GM21526 (cell line): ENCODE measurements around the gene FHIP1A.
"Not testable (repeated sequence)": the region's sequence is repeated elsewhere in the genome, so short reads cannot be mapped to it uniquely, and the experiment has no call there.

Experiments used
- ATAC-seq: cut with Tn5 transposase; IDR thresholded peaks from one replicate; pipeline ENCODE4 v1.9.1; 2021; ENCODE audit warnings: moderate library complexity; ENCODE audit not compliant: unreplicated experiment, low FRiP score

Gene FHIP1A

DNA sequence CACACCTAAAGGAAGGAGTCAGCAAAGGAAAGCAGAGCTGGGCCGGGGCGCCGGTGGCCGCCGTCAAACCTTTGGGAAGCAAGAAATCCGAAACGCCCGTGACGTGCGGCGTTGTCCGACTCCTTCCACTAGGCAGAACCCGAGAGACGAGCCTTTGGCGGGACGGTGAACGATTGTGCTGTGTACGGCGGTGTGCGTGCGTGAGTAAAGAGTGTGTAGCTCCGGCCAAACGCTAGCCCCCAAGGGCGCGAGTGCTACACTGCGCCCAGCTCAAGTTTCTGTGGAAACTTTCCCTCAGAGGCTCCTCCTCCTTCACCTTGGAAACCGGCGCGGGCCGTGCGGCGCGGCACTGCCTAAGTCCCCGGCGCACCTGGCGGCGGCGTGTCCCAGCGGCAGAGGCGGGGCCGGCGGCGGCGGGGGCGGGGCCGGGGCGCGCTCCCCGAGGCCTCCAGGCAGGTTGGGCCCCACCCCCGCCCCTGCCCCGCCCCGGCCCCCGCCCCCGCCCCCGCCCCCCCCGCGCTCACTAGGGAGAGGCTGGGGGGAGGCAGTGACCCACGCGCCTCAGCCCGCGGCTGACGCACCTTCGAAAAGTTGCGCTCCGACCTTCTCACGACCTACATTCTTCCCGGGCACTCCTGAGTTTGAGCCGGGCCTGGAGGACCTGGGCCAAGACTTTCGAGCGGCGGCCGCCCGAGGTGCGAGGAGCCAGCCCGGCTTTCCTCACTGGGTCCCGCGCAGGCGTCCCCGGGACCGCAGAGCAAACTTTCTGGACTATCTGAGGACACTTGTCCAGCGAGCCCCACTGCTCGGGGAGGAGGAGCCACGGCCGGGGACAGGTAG, at the start of gene FHIP1A:
Gene FHIP1A, plus strand, starts transcription at position 547 of the 840 bp plus-strand sequence. CDS start 157,084 bp downstream, outside the sequence.
- ATAC-seq: peak; percentile 83

GRCh38 chr4:151359576-151359975, 49.4 kb upstream of the FHIP1A start:
- ATAC-seq: no peak

GRCh38 chr4:151361126-151361525, 47.9 kb upstream of the FHIP1A start:
- ATAC-seq: no peak

DNA sequence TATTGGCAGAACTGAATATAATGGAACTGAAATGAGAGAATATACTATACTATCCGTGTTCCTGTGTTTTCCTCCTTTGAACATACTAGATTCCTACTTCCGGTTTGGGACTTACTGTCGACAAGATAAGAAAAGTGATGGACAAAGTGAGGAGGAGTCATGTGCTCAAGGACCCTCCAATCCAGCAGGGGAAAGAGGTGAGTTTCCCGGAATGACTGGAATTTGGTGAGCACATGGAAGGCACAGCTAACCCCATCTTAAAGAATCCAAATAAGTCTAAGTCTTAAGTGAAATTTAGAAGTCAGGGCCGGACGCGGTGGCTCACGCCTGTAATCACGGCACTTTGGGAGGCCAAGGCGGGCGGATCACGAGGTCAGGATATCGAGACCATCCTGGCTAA, 47.0 kb upstream of the FHIP1A start:
- no peak for ATAC-seq

DNA sequence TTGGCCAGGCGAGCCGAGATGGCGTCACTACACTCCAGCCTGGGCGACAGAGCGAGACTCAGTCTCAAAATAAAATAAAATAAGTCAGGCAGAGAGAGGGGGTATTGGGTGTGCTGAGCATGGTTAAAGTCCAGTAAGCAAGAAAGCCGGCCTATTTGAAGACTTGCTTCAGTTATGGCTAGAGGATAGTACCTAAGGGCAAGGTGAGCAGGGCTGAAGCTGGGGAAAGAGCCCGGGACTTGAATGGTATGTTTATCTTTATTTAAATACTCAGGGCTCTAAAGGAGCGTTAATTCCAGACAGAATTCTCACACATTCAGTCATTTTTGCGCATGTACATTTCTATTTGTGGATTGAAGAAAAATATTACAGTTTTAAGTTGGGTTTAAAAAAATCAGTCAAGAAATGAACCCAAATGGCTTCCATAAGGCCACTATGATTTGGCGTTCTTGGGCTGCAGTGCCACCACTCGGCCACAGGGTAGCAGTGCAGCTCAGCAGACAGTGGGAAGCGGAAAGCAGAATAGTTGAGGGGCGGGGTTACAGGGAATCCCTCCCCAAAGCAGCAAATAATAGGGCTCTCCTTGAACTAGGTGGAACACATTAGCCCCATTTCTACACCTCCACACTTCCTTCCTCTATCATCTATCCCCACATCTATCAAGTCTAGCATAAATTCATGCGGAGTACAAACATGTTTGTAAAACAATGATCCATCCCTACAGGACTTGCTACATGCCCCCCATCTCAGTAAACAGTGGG, 46.4 kb upstream of the FHIP1A start:
- ATAC-seq: peak; percentile 96

DNA sequence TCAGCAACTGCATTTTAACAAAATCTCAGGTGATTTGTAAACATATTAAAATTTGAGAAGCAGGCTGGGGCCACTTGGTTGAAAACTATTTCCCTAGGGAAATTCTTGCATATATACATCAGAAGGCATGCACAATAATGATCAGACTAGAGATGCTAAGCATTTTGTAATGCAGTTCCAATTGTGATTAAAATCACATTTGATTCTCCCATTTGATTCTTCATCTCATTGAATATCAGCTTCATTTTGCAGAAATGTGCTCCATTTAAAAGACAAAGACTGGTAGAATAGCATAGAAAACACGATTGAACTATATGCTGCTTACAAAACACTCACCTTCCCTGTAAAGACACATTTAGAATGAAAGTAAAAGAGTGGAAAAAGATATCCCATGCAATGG, 32.4 kb upstream of the FHIP1A start:
- no peak for ATAC-seq

DNA sequence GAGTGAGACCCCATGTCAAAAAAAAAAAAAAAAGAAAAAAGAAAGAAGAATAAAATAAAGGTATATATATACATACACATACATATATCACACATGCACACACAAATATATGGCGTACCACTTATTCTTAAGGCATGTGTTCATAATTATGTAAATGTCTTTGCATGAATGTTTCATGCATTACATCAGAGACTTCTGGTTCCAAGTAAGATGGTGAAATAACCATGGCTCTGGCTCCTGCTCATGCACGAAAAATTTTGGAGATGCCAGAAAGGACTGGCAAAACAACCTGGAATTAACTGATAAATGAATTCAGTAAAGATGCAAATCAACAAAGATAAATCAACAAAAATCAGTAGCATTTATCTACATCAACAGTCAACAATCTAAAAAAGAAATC, 19.7 kb upstream of the FHIP1A start:
- no peak for ATAC-seq

- ATAC-seq: not testable (repeated sequence)
Observed at GRCh38 chr4:151389799-151390198, 19.2 kb upstream of the FHIP1A start.

GRCh38 chr4:151395873-151396272, 13.1 kb upstream of the FHIP1A start:
- ATAC-seq: no peak

DNA sequence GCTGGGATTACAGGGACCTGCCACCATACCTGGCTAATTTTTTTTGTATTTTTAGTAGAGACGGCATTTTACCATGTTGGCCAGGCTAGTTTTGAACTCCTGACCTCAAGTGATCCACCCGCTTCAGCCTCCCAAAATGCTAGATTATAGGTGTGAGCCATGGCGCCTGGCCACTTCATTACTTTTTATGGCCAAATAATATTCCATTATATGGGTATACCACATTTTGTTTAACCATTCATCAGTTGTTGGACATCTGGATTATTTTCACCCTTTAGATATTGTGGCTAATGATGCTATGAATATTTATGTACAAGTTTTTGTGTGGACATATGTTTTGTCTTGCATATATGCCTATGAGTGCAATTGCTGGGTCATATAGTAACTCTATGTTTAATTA, 8.6 kb upstream of the FHIP1A start:
- ATAC-seq: no peak

GRCh38 chr4:151401739-151402138, 7.2 kb upstream of the FHIP1A start:
- ATAC-seq: no peak

- no peak for ATAC-seq
Observed at GRCh38 chr4:151402145-151402865, 6.7 kb upstream of the FHIP1A start.

DNA sequence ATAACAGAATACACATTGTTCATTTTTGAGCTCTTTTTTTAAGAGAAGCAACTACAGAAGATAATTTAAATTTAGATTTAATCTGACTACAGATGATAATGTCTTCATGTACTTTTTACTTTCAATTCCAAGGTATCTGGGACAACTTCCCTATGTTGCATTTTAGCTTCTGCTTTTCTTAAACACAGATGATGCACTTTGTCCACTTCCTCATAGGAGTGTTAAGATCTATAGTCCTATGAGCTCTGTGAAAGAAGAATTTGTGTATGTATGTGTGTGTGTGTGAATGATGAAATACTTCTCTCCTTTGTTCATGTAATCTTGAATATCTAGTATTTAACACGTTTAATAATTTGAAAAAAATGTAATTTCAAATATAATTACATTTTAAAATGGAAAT, 5.3 kb upstream of the FHIP1A start:
- no peak for ATAC-seq

- not testable (repeated sequence) for ATAC-seq
Observed at GRCh38 chr4:151404802-151405201, 4.2 kb upstream of the FHIP1A start.

DNA sequence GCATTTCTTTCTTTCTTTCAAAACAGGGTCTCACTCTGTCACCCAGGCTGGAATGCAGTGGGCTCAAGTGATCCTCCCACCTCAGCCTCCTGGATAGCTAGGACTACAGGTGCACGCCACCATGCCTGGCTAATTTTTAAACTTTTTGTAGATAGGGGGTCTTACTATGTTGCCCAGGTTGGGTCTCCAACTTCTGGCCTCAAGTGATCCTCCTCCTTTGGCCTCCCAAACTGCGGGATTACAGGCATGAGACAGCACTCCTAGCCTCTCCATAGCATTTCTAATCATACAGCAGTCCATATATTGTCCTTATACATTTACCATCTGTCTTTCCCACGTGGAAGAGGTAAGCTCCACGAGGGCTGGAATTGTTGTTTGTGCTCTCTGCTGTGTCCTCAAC, 2.0 kb upstream of the FHIP1A start:
- no peak for ATAC-seq

- peak; percentile 90 for ATAC-seq
Observed at GRCh38 chr4:151407466-151408379, 1.3 kb upstream of the FHIP1A start.

DNA sequence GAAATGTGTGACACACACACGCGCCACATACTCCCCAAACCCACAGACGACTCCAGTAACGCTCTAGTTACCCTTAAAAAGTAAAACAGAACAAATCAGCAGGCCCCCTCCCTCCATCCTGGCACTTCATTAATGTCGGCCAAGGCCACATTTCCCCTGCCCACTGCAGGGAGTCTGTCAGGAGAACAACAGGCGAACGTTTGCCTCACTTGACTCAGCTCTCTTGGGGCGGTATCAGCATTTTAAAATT, 671 bp upstream of the FHIP1A start:
- ATAC-seq: no peak

- ATAC-seq: no peak
Observed at GRCh38 chr4:151409470-151410313, 716 bp downstream of the FHIP1A start.

DNA sequence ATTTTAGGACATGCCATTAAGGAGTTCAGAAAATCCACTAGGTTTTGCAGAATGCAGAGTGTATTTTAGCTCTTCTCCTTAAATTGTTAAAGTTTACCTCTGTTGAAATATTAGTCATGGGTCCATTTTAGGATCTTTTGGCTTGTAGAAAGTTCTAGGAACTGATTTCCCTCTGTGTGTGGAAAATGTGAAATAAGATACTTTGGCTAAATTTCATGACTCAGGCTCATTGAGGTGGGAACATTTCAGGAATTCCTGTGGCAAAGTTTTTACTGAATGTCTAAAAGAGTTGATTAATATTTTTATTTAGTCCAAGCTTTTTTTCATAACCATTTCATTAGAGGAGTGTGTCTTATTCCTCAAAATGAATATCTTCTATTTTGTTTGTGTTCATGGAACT, 7.0 kb downstream of the FHIP1A start:
- ATAC-seq: no peak
